HCT116 (cell line): ENCODE measurements around the gene PHF19. TPM values are rescaled to one million over a fixed set of nuclear protein-coding genes. Genes with fewer than 3 reads are reported as not detected.

Experiments used
- ATAC-seq: fragments of 200-7000 bp; cut with Tn5 transposase; 2 replicates; pipeline ENCODE4 v1.9.1; 2020; ENCODE audit warnings: mild to moderate bottlenecking, moderate library complexity
- BruUV-seq: library from RNA; stranded (reverse); fragments of 400-500 nt; replicated peaks from 2 replicates; lab custom pipeline; 2021; lab: Mats Ljungman, UMichigan
- CTCF ChIA-PET: fragments of 300-600 bp; sonication (Branson Sonifier 250); formaldehyde crosslinking; loops from one replicate; lab custom pipeline; 2021; ENCODE audit warnings: antibody characterized with exemption; lab: Charles Lee
- POLR2A ChIA-PET: fragments of 300-600, 350-600 bp; sonication (Branson Sonifier 250); formaldehyde crosslinking; loops from one replicate; lab custom pipeline; 2021; ENCODE audit warnings: antibody characterized with exemption; lab: Charles Lee
- RAD21 ChIA-PET, 2 experiments: fragments of 300-600 bp; sonication (Branson Sonifier 250); formaldehyde crosslinking; loops; one replicate each; lab custom pipeline; 2023; ENCODE audit warnings: low total read pairs in 2 of 2; ENCODE audit not compliant: uncharacterized antibody in 2 of 2, unreplicated experiment in 2 of 2, low non-redundant PET in 1 of 2; lab: Charles Lee
- DNase-seq: peaks from one replicate; pipeline ENCODE4 v3.0.0-alpha.2; 2010; ENCODE audit warnings: low read depth, low spot score
- H2AFZ ChIP-seq: fragments of 200-600 bp; shearing (Covaris generic), sonication (generic); 2 replicates; pipeline ENCODE4 v1.6.1; 2017; ENCODE audit warnings: low read depth, mixed run types, mixed read lengths, antibody characterized with exemption, low read length; ENCODE audit not compliant: poor library complexity, severe bottlenecking
- H3K27ac ChIP-seq: 2 replicates; pipeline ENCODE4 v1.5.1; 2012; ENCODE audit warnings: low read depth, low read length
- H3K27me3 ChIP-seq: fragments of 200-600 bp; sonication (generic); 2 replicates; pipeline ENCODE4 v1.6.1; 2016; ENCODE audit warnings: mixed run types, low read length, mixed read lengths; ENCODE audit not compliant: insufficient read depth
- H3K36me3 ChIP-seq, 2 experiments: fragments of 200-500 bp in 1 of 2; fragments of 200-600 bp in 1 of 2; sonication (Bioruptor generic) in 1 of 2; sonication (generic) in 1 of 2; 2 replicates each; pipeline versions ENCODE4 v1.5.1 to v1.6.1; 2014 to 2016; ENCODE audit warnings: low read length in 2 of 2, inconsistent platforms in 1 of 2, mixed read lengths in 1 of 2, mixed run types in 1 of 2; ENCODE audit not compliant: insufficient read depth in 2 of 2, control insufficient read depth in 1 of 2
- H3K4me1 ChIP-seq, 2 experiments: fragments of 200-600 bp in 1 of 2; sonication (generic) in 1 of 2; 2 replicates each; pipeline versions ENCODE4 v1.5.1 to v1.6.1; 2012 to 2017; ENCODE audit warnings: low read length in 2 of 2, inconsistent platforms in 1 of 2, mild to moderate bottlenecking in 1 of 2, mixed read lengths in 1 of 2, mixed run types in 1 of 2, moderate library complexity in 1 of 2; ENCODE audit not compliant: insufficient read depth in 2 of 2, control insufficient read depth in 1 of 2
- H3K4me2 ChIP-seq: fragments of 200-600 bp; sonication (generic); 2 replicates; pipeline ENCODE4 v1.6.1; 2017; ENCODE audit warnings: mixed run types, low read length, mixed read lengths
- H3K4me3 ChIP-seq, 2 experiments: fragments of 200-600 bp in 1 of 2; sonication (generic) in 1 of 2; replicated peaks in 1 of 2; 2 replicates each; pipeline ENCODE4 v1.5.1; 2011 to 2016; ENCODE audit warnings: low read length in 2 of 2, control low read depth in 1 of 2, low read depth in 1 of 2, mild to moderate bottlenecking in 1 of 2, mixed read lengths in 1 of 2, mixed run types in 1 of 2
- H3K79me2 ChIP-seq: fragments of 200-600 bp; sonication (generic); 2 replicates; pipeline ENCODE4 v1.6.1; 2017; ENCODE audit warnings: mild to moderate bottlenecking, mixed run types, low read length, moderate library complexity, mixed read lengths; ENCODE audit not compliant: insufficient read depth
- H3K9ac ChIP-seq: fragments of 200-600 bp; sonication (generic); 2 replicates; pipeline ENCODE4 v1.6.1; 2016; ENCODE audit warnings: low read length, mixed read lengths
- H3K9me2 ChIP-seq: fragments of 200-600 bp; sonication (generic), shearing (Covaris generic); 2 replicates; pipeline ENCODE4 v1.6.1; 2017; ENCODE audit warnings: mixed run types, mild to moderate bottlenecking, moderate library complexity; ENCODE audit not compliant: insufficient read depth
- H3K9me3 ChIP-seq, 2 experiments: fragments of 200-500 bp in 1 of 2; fragments of 200-600 bp in 1 of 2; sonication (Bioruptor generic) in 1 of 2; sonication (generic) in 1 of 2; 2 replicates each; pipeline ENCODE4 v1.6.1; 2014 to 2017; ENCODE audit warnings: low read length in 2 of 2, mixed read lengths in 2 of 2, inconsistent platforms in 1 of 2, low read depth in 1 of 2, mild to moderate bottlenecking in 1 of 2, mixed run types in 1 of 2, moderate library complexity in 1 of 2; ENCODE audit not compliant: control insufficient read depth in 1 of 2, insufficient read depth in 1 of 2
- H4K20me1 ChIP-seq: fragments of 200-600 bp; sonication (generic), shearing (Covaris generic); 2 replicates; pipeline ENCODE4 v1.6.1; 2017; ENCODE audit warnings: mixed run types, mild to moderate bottlenecking, moderate library complexity; ENCODE audit not compliant: insufficient read depth
- CEBPB ChIP-seq: IDR thresholded peaks from 2 replicates; pipeline ENCODE4 v1.6.1; 2012; ENCODE audit warnings: low read depth
- EGR1 ChIP-seq: IDR thresholded peaks from 2 replicates; pipeline ENCODE4 v1.6.1; 2012; ENCODE audit warnings: low read depth
- EZH2 ChIP-seq: fragments of 200-600 bp; sonication (generic); IDR thresholded peaks from 2 replicates; pipeline ENCODE4 v1.6.1; 2017; ENCODE audit warnings: antibody characterized with exemption, mixed run types
- MAX ChIP-seq: IDR thresholded peaks from 2 replicates; pipeline ENCODE4 v1.6.1; 2012
- RAD21 ChIP-seq: IDR thresholded peaks from 2 replicates; pipeline ENCODE4 v1.6.1; 2012; ENCODE audit warnings: low read depth, mild to moderate bottlenecking
- SP1 ChIP-seq: IDR thresholded peaks from 2 replicates; pipeline ENCODE4 v1.6.1; 2012; ENCODE audit warnings: low read depth
- SRF ChIP-seq: IDR thresholded peaks from 2 replicates; pipeline ENCODE4 v1.6.1; 2012; ENCODE audit warnings: low read depth
- TCF7L2 ChIP-seq: IDR thresholded peaks from 2 replicates; pipeline ENCODE4 v1.7.0; 2011; ENCODE audit warnings: borderline replicate concordance, inconsistent platforms; ENCODE audit not compliant: insufficient read depth, insufficient read length; ENCODE audit errors: extremely low read depth
- YY1 ChIP-seq: IDR thresholded peaks from 2 replicates; pipeline ENCODE4 v1.6.1; 2011; ENCODE audit warnings: low read length, low read depth, moderate library complexity, mild to moderate bottlenecking; ENCODE audit not compliant: insufficient replicate concordance; ENCODE audit errors: extremely low read depth
- ZBTB33 ChIP-seq: IDR thresholded peaks from 2 replicates; pipeline ENCODE4 v1.6.1; 2011; ENCODE audit warnings: mild to moderate bottlenecking, low read length, moderate library complexity; ENCODE audit not compliant: insufficient replicate concordance; ENCODE audit errors: extremely low read depth
- ZNF274 ChIP-seq: fragments of 200-500 bp; sonication (Bioruptor generic); IDR thresholded peaks from 2 replicates; pipeline ENCODE4 v1.6.1; 2014; ENCODE audit warnings: mild to moderate bottlenecking, low read depth, low read length, inconsistent platforms
- intact Hi-C: fragments of 100-400 bp; cut with micrococcal nuclease; formaldehyde crosslinking; loops from 2 replicates; pipeline ENCODE4 v1.10.0; 2022
- total RNA-seq: library from RNA; stranded (reverse); gene quantifications from one replicate; pipeline ENCODE4 v1.2.1, GENCODE V29; 2021; ENCODE audit not compliant: unreplicated experiment

Gene PHF19
- total RNA-seq, 1 experiment from 2014 or later, result 74.0 TPM

DNA sequence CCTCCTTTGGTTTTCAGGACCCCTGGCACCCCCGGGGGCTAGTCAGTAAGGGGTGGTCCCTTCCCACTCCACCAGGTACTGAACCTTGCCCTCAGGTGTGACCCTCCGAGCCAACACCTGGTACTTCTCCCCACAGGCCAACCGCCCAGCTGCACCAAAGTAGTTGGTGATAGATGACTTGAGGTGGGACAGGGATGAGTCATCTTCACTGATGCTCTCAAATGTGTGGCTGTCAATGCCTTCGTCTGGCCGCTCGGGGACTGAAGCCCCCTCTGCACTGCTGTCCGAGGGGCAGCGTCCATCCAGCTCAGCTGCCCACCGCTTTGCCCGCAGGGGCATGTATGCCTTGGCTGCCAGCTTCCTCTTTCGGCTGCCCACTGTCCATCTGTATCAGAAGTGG lies 19.1 kb downstream of the PHF19 start:
- RAD21 ChIA-PET, result no interaction called here
- H3K4me2 ChIP-seq, result no peak overlapping the region
- no peak overlapping the region for H2AFZ ChIP-seq
- H4K20me1 ChIP-seq, result no peaks in the 10 kb centered on the region
- BruUV-seq, result no TSS peak
- POLR2A ChIA-PET, result no interaction called here
- H3K4me1 ChIP-seq, result no peaks in the 10 kb centered on the region
- intact Hi-C loops, result no loop called here
- ATAC-seq, result no peak
- no peak overlapping the region for H3K4me3 ChIP-seq
- TF ChIP-seq YY1, result no peak
- DNase-seq, result no peak
- no peaks in the 10 kb centered on the region for H3K27me3 ChIP-seq
- no peaks in the 10 kb centered on the region for H3K79me2 ChIP-seq
- no peaks in the 10 kb centered on the region for H3K9me3 ChIP-seq
- no peaks in the 10 kb centered on the region for H3K9me2 ChIP-seq
- no peak overlapping the region for H3K9ac ChIP-seq
- H3K36me3 ChIP-seq, result peaks cover 3 to 24% of the 10 kb centered on the region in 2 experiments
- no peak overlapping the region for H3K27ac ChIP-seq
- CTCF ChIA-PET, result no interaction called here

DNA sequence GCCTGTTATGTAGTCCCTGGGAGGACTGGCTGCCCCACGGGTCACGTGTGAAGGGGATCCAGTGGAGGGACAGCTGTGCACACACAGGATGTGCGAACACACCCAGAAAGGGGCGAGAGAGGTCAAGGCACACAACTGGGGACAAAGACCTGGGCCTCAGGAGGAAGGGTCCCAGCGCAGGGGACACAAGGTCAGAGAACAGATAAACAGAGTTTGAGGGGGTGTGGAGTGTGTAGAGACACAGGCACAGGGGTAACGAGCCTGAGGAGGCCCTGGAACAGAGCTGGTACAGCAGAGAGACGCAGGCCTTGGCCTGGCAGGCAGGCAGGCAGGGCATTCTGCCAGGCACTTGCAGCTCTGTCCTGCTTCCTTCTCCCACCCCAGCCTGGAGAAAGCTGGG lies 19.5 kb downstream of the PHF19 start:
- ChIA-PET POLR2A (no interaction called here), RAD21 (no interaction called here), CTCF (no interaction called here)
- Histone ChIP-seq H3K27ac (no peak overlapping the region), H3K79me2 (no peaks in the 10 kb centered on the region), H3K36me3 (peaks cover 3 to 23% of the 10 kb centered on the region in 2 experiments), H3K9ac (no peak overlapping the region), H3K4me1 (no peaks in the 10 kb centered on the region), H2AFZ (no peak overlapping the region), H3K9me3 (no peaks in the 10 kb centered on the region), H3K9me2 (no peaks in the 10 kb centered on the region), H4K20me1 (no peaks in the 10 kb centered on the region), H3K4me3 (no peak overlapping the region), H3K27me3 (no peaks in the 10 kb centered on the region), H3K4me2 (no peak overlapping the region)
- no peak for TF ChIP-seq CEBPB
- TF ChIP-seq ZNF274, result no peak
- no peak for TF ChIP-seq MAX
- TF ChIP-seq TCF7L2, result no peak
- no peak for TF ChIP-seq ZBTB33
- no peak for TF ChIP-seq SRF
- TF ChIP-seq EZH2, result no peak
- TF ChIP-seq YY1, result no peak
- no peak for TF ChIP-seq RAD21
- no peak for TF ChIP-seq SP1
- TF ChIP-seq EGR1, result no peak
- intact Hi-C loops, result no loop called here
- DNase-seq (no peak), ATAC-seq (no peak)
- no TSS peak for BruUV-seq
